ENCODE results near the gene FOXJ1.

- TF ChIP-seq CTCF (IDR thresholded peaks at IDR 0.05) (no peak), POLR2A (IDR thresholded peaks at IDR 0.05) (no peak)
Measured at GRCh38 chr17:76137001-76137350, 4.1 kb downstream of the FOXJ1 start.
